H1 (cell line): ENCODE measurements around the gene ADGRG7. TPM values are rescaled to one million over a fixed set of nuclear protein-coding genes. Genes with fewer than 3 reads are reported as not detected.

Experiments used
- polyA plus RNA-seq, 7 experiments: library from polyadenylated mRNA; depleted of rRNA in 3 of 7; stranded (reverse) in 5 of 7; unstranded in 2 of 7; fragments of >200 nt in 5 of 7; fragments of 200-250 nt in 2 of 7; gene quantifications; 1 replicate in 5 of 7; 2 replicates in 1 of 7; 4 replicates in 1 of 7; pipeline versions ENCODE4 v1.2.1 to v1.2.3, GENCODE V29; 2011 to 2013; ENCODE audit warnings: missing spikeins in 2 of 7, mixed read lengths in 2 of 7
- small RNA-seq: library from polyadenylated mRNA; stranded (forward); fragments of <200 nt; extraction: miRNeasy Mini kit (QIAGEN cat#:217004); gene quantifications from one replicate; pipeline ENCODE3, GENCODE V24; 2013; ENCODE audit not compliant: insufficient read depth
- total RNA-seq: library from RNA; stranded (reverse); fragmentation: NEBNext Ultra II Directional; extraction: Animal tissue kit (Norgen Biotek cat#: 25700); gene quantifications from 2 replicates; pipeline ENCODE4 v1.2.1, GENCODE V29; 2021

ADGRG7 gene
- total and polyA plus RNA-seq, 2 of the 8 experiments (the other 6 are each of a cell fraction or from before 2014, with no cell fraction given) = not detected

Small RNA genes within 50 kb of the gene (small RNA-seq; reads per million reads assigned to genes)
- not detected for gene RF00322

Other genes starting within 250 kb of the ADGRG7 start
- 51.2 and 52.1 TPM in 2 replicates for gene TOMM70, start 208.5 kb upstream of the ADGRG7 start, total RNA-seq
- 7.5 and 10.9 TPM in 2 replicates for gene TOMM70, start 208.5 kb upstream of the ADGRG7 start, polyA plus RNA-seq (2011; rRNA removed)
- gene LNP1, start 208.1 kb upstream of the ADGRG7 start, total RNA-seq = 8.0 and 8.7 TPM in 2 replicates
- gene LNP1, start 208.1 kb upstream of the ADGRG7 start, polyA plus RNA-seq (2011; rRNA removed) = 6.6 and 7.8 TPM in 2 replicates
- 12.3 and 12.9 TPM in 2 replicates for gene TMEM45A, start 117.0 kb upstream of the ADGRG7 start, total RNA-seq
- 6.9 and 14.2 TPM in 2 replicates for gene TMEM45A, start 117.0 kb upstream of the ADGRG7 start, polyA plus RNA-seq (2011; rRNA removed)
- 81.9 and 84.2 TPM in 2 replicates for gene TFG, start 99.9 kb downstream of the ADGRG7 start, total RNA-seq
- gene TFG, start 99.9 kb downstream of the ADGRG7 start, polyA plus RNA-seq (2011; rRNA removed) = 92.0 and 98.4 TPM in 2 replicates